Fibroblast of villous mesenchyme (primary cell): ENCODE data around the gene ADCK2. TPM values are rescaled to one million over a fixed set of nuclear protein-coding genes. Genes with fewer than 3 reads are reported as not detected.

Experiments used
- DNase-seq: peaks from one replicate; pipeline ENCODE4 v3.0.0-alpha.2; 2010; ENCODE audit warnings: low read depth
- H3K4me3 ChIP-seq: 2 replicates; pipeline ENCODE4 v1.5.1; 2011; ENCODE audit warnings: low read depth, mild to moderate bottlenecking, low read length
- CTCF ChIP-seq: IDR thresholded peaks from 2 replicates; pipeline ENCODE4 v1.5.1; 2012; ENCODE audit warnings: low read depth, mild to moderate bottlenecking, low read length; ENCODE audit not compliant: insufficient read depth
- total RNA-seq: library from RNA; depleted of rRNA; stranded (reverse); fragments of >200 nt; gene quantifications from 2 replicates; pipeline ENCODE4 v1.2.3, GENCODE V29; 2012

The ADCK2 gene
- total RNA-seq, 1 donor = 20.3 TPM

DNA sequence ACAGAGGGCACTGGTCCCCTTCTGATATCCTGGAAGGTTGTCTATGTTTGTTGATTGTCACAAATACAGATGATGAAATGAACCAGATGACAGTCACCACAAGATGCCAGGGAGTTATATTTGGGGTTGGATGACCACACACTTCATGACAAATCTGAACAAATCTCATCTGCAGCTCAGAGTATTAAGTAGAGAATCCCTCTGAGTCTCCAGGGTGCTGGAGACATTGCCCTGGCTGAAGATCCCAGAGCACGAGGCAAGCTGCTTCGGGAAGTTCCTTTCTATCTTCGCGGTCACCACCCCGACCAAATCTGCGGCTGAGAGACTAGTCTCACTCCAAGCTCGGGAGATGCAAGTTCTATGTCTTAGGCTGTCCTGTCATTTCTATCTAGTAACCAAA lies 41.1 kb upstream of the ADCK2 start:
- DNase-seq = no peak
- no peak for TF ChIP-seq CTCF
- H3K4me3 ChIP-seq = no peak overlapping the region

- no peak overlapping the region for H3K4me3 ChIP-seq
- DNase-seq = no peak
- TF ChIP-seq CTCF = no peak
Observed at GRCh38 chr7:140635345-140635744, 37.4 kb upstream of the ADCK2 start.

- no peak for DNase-seq
- H3K4me3 ChIP-seq = no peak overlapping the region
- no peak for TF ChIP-seq CTCF
Observed at GRCh38 chr7:140635816-140636215, 36.9 kb upstream of the ADCK2 start.

DNA sequence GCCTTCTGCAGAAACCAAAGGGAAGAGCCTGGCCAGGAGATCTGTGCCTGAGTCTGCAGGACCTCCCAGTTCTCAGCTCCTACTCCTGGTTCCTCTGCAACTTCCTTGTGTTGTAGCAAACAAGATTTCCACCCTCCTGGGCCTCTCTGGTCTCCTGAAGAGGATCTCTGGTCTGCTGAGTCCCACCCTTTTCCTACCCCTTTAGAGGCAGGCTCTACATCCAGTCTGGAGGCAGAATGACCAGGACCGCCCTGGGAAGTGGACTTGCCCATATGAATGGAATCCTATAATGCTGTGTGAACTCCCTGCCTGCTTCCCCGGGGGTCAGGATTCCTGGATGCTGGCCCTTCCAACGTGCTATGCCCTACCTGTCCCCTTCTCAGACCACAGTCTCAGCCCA lies 35.3 kb upstream of the ADCK2 start:
- no peak for TF ChIP-seq CTCF

GRCh38 chr7:140638173-140638791 lies 34.5 kb upstream of the ADCK2 start:
- H3K4me3 ChIP-seq = peak overlapping the region; percentile 18
- peak; percentile 91 for DNase-seq
- peak; percentile 36 for TF ChIP-seq CTCF

More for the DNA sequence above, 35.3 kb upstream of the ADCK2 start:
- no peak for DNase-seq
- no peak overlapping the region for H3K4me3 ChIP-seq

GRCh38 chr7:140639366-140640053 lies 33.2 kb upstream of the ADCK2 start:
- no peak for TF ChIP-seq CTCF
- H3K4me3 ChIP-seq = peak overlapping the region; percentile 60
- DNase-seq = peak; percentile 79
